ENCODE measurements around the gene MTMR10. TPM values are rescaled to one million over a fixed set of nuclear protein-coding genes. Genes with fewer than 3 reads are reported as not detected.

MTMR10 gene
- total RNA-seq, 2 experiments from 2014 or later, result 41.2 to 42.0 TPM

GRCh38 chr15:30941520-30941919 lies 49.9 kb downstream of the MTMR10 start:
- H3K36me3 ChIP-seq (ENCODE audit: insufficient read depth, low read length), result peaks cover 89% of the 10 kb centered on the region
- intact Hi-C loops (cut with DNase I, micrococcal nuclease), result no loop called here
- H3K9me3 ChIP-seq (ENCODE audit: control insufficient read depth in 1 of 2, insufficient read depth in 1 of 2, low read length in 2 of 2), result no peaks in the 10 kb centered on the region
- ChIA-PET CTCF (no interaction called here), POLR2A (no interaction called here)
- H3K27ac Mint-ChIP-seq, result no peak overlapping the region
- DNase-seq (no peak), ATAC-seq (ENCODE audit: poor library complexity) (no peak)
- TF ChIP-seq CTCF (IDR thresholded peaks at IDR 0.05), result no peak
- no peak overlapping the region for H3K4me3 ChIP-seq (ENCODE audit: low read length)
- no peaks in the 10 kb centered on the region for H3K27me3 Mint-ChIP-seq
- no peaks in the 10 kb centered on the region for H3K9me3 Mint-ChIP-seq
- no peaks in the 10 kb centered on the region for H3K27me3 ChIP-seq (ENCODE audit: control insufficient read depth in 1 of 2, insufficient read depth in 2 of 2, low read length in 2 of 2)
- peaks cover 95% of the 10 kb centered on the region for H3K36me3 Mint-ChIP-seq (ENCODE audit: low read depth)
- H3K4me3 Mint-ChIP-seq, result no peak overlapping the region
- H3K4me1 Mint-ChIP-seq (ENCODE audit: low read depth), result no peaks in the 10 kb centered on the region
- no peaks in the 10 kb centered on the region for H3K4me1 ChIP-seq (ENCODE audit: insufficient read depth, low read length)
- H3K27ac ChIP-seq (ENCODE audit: low read depth in 1 of 2, low read length in 2 of 2), result no peak overlapping the region

GRCh38 chr15:30940359-30940758 lies 51.1 kb downstream of the MTMR10 start:
- Histone ChIP-seq H3K4me3 (ENCODE audit: low read length) (no peak overlapping the region), H3K4me1 (ENCODE audit: insufficient read depth, low read length) (no peaks in the 10 kb centered on the region), H3K27ac (ENCODE audit: low read depth in 1 of 2, low read length in 2 of 2) (no peak overlapping the region), H3K36me3 (ENCODE audit: insufficient read depth, low read length) (peaks cover 86% of the 10 kb centered on the region), H3K27me3 (ENCODE audit: control insufficient read depth in 1 of 2, insufficient read depth in 2 of 2, low read length in 2 of 2) (no peaks in the 10 kb centered on the region), H3K9me3 (ENCODE audit: control insufficient read depth in 1 of 2, insufficient read depth in 1 of 2, low read length in 2 of 2) (no peaks in the 10 kb centered on the region)
- ATAC-seq (ENCODE audit: poor library complexity) (no peak), DNase-seq (no peak)
- TF ChIP-seq CTCF (IDR thresholded peaks at IDR 0.05), result no peak
- no peak overlapping the region for H3K27ac Mint-ChIP-seq
- no peaks in the 10 kb centered on the region for H3K4me1 Mint-ChIP-seq (ENCODE audit: low read depth)
- intact Hi-C loops (cut with DNase I, micrococcal nuclease), result no loop called here
- no peaks in the 10 kb centered on the region for H3K27me3 Mint-ChIP-seq
- peaks cover 93% of the 10 kb centered on the region for H3K36me3 Mint-ChIP-seq (ENCODE audit: low read depth)
- CTCF ChIA-PET, result interaction anchor here (1.3 kb wide), 1 partner anchor 9 kb away, joined by 3 read pairs; no protein-coding TSS in a partner anchor
- POLR2A ChIA-PET, result no interaction called here
- no peak overlapping the region for H3K4me3 Mint-ChIP-seq
- no peaks in the 10 kb centered on the region for H3K9me3 Mint-ChIP-seq

GRCh38 chr15:30939161-30939560 lies 52.3 kb downstream of the MTMR10 start:
- H3K4me3 ChIP-seq (ENCODE audit: low read length), result no peak overlapping the region
- H3K4me1 ChIP-seq (ENCODE audit: insufficient read depth, low read length), result no peaks in the 10 kb centered on the region
- ATAC-seq (ENCODE audit: poor library complexity), result no peak
- H3K36me3 ChIP-seq (ENCODE audit: insufficient read depth, low read length), result peaks cover 88% of the 10 kb centered on the region
- Mint-ChIP-seq H3K27ac (no peak overlapping the region), H3K4me3 (no peak overlapping the region), H3K36me3 (ENCODE audit: low read depth) (peaks cover 92% of the 10 kb centered on the region), H3K9me3 (no peaks in the 10 kb centered on the region), H3K27me3 (no peaks in the 10 kb centered on the region), H3K4me1 (ENCODE audit: low read depth) (no peaks in the 10 kb centered on the region)
- ChIA-PET CTCF (no interaction called here), POLR2A (interaction anchor here (1.0 kb wide), 1 partner anchor 9 kb away, joined by 3 read pairs; no protein-coding TSS in a partner anchor)
- no peaks in the 10 kb centered on the region for H3K9me3 ChIP-seq (ENCODE audit: control insufficient read depth in 1 of 2, insufficient read depth in 1 of 2, low read length in 2 of 2)
- TF ChIP-seq CTCF (IDR thresholded peaks at IDR 0.05), result no peak
- DNase-seq, result no peak
- intact Hi-C loops (cut with DNase I, micrococcal nuclease), result no loop called here
- H3K27me3 ChIP-seq (ENCODE audit: control insufficient read depth in 1 of 2, insufficient read depth in 2 of 2, low read length in 2 of 2), result no peaks in the 10 kb centered on the region
- no peak overlapping the region for H3K27ac ChIP-seq (ENCODE audit: low read depth in 1 of 2, low read length in 2 of 2)
